Smooth muscle cell (in vitro differentiated cells): Measurements from ENCODE around the gene PSMD1. TPM values are rescaled to one million over a fixed set of nuclear protein-coding genes. Genes with fewer than 3 reads are reported as not detected.

Source experiments
- DNase-seq: peaks from one replicate; lab custom pipeline; 2025; ENCODE audit not compliant: unreplicated experiment; lab: John Stamatoyannopoulos, UW
- H2AFZ ChIP-seq: fragments of 200-600 bp; sonication (generic); 2 replicates; pipeline ENCODE4 v1.6.0; 2016; ENCODE audit warnings: antibody characterized with exemption, low read depth, mild to moderate bottlenecking
- H3F3A ChIP-seq: fragments of 200-600 bp; sonication (generic); 2 replicates; pipeline ENCODE4 v1.6.0; 2017; ENCODE audit warnings: antibody characterized with exemption, low read depth
- H3K27ac ChIP-seq: fragments of 200-600 bp; sonication (generic); 2 replicates; pipeline ENCODE4 v1.5.1; 2016; ENCODE audit warnings: low read depth, mild to moderate bottlenecking
- H3K27me3 ChIP-seq: fragments of 200-600 bp; sonication (generic); 2 replicates; pipeline ENCODE4 v1.6.1; 2016; ENCODE audit warnings: low read depth, mild to moderate bottlenecking
- H3K36me3 ChIP-seq: fragments of 200-600 bp; sonication (generic); 2 replicates; pipeline ENCODE4 v1.5.1; 2016; ENCODE audit warnings: low read depth
- H3K4me1 ChIP-seq: fragments of 200-600 bp; sonication (generic); 2 replicates; pipeline ENCODE4 v1.5.1; 2016; ENCODE audit warnings: low read depth
- H3K4me2 ChIP-seq: fragments of 200-600 bp; sonication (generic); 2 replicates; pipeline ENCODE4 v1.6.0; 2016; ENCODE audit warnings: mild to moderate bottlenecking
- H3K4me3 ChIP-seq: fragments of 200-600 bp; sonication (generic); 2 replicates; pipeline ENCODE4 v1.5.1; 2016; ENCODE audit warnings: mild to moderate bottlenecking
- H3K79me2 ChIP-seq: fragments of 200-600 bp; sonication (generic); 2 replicates; pipeline ENCODE4 v1.6.0; 2016; ENCODE audit warnings: low read depth, mild to moderate bottlenecking
- H3K9ac ChIP-seq: fragments of 200-600 bp; sonication (generic); 2 replicates; pipeline ENCODE4 v1.6.0; 2016; ENCODE audit warnings: low read depth
- H3K9me3 ChIP-seq: fragments of 200-600 bp; sonication (generic); replicated peaks from 2 replicates; pipeline ENCODE4 v1.5.1; 2016; ENCODE audit warnings: low read depth
- H4K20me1 ChIP-seq: fragments of 200-600 bp; sonication (generic); 2 replicates; pipeline ENCODE4 v1.6.0; 2016; ENCODE audit warnings: low read depth
- CTCF ChIP-seq: fragments of 200-600 bp; sonication (generic); IDR thresholded peaks from 2 replicates; pipeline ENCODE4 v1.5.1; 2017; ENCODE audit warnings: borderline replicate concordance, mild to moderate bottlenecking, antibody characterized with exemption; ENCODE audit not compliant: insufficient read depth, poor library complexity, severe bottlenecking
- WGBS: methylation state at CpG from one replicate; pipeline ENCODE4 v1.1.7; 2016; ENCODE audit warnings: low lambda C conversion rate; 5-methylcytosine and 5-hydroxymethylcytosine counted together
- polyA plus RNA-seq: library from polyadenylated mRNA; unstranded; fragments of >200 nt; fragmentation: Nextera tagmentation; extraction: Ambion mirVana; gene quantifications from 2 replicates; pipeline ENCODE4 v1.2.1, GENCODE V29; 2016
- total RNA-seq: library from RNA; depleted of rRNA; stranded (reverse); fragments of >200 nt; gene quantifications from 2 replicates; pipeline ENCODE4 v1.2.3, GENCODE V29; 2014

Gene PSMD1
- total and polyA plus RNA-seq, 2 experiments from 2014 or later = 95.7 to 99.7 TPM

GRCh38 chr2:231009236-231009919 lies 47.3 kb upstream of the PSMD1 start:
- Histone ChIP-seq H3K4me3 (no peak overlapping the region), H3K27ac (no peak overlapping the region), H3K9me3 (no peaks in the 10 kb centered on the region), H4K20me1 (no peaks in the 10 kb centered on the region), H3K36me3 (no peaks in the 10 kb centered on the region), H3K79me2 (no peaks in the 10 kb centered on the region), H2AFZ (no peak overlapping the region), H3F3A (no peaks in the 10 kb centered on the region), H3K4me2 (no peak overlapping the region), H3K9ac (no peak overlapping the region), H3K4me1 (peaks cover 4% of the 10 kb centered on the region), H3K27me3 (peaks cover 13% of the 10 kb centered on the region)
- no peak for DNase-seq
- WGBS = 75% methylated on average over 14 of the region's 14 CpGs
- TF ChIP-seq CTCF = no peak

GRCh38 chr2:231010201-231010730 lies 46.4 kb upstream of the PSMD1 start:
- 60% methylated on average over 2 of the region's 2 CpGs for WGBS
- H3K79me2 ChIP-seq = no peaks in the 10 kb centered on the region
- H3K36me3 ChIP-seq = no peaks in the 10 kb centered on the region
- H3F3A ChIP-seq = no peaks in the 10 kb centered on the region
- H3K9ac ChIP-seq = no peak overlapping the region
- H3K9me3 ChIP-seq = no peaks in the 10 kb centered on the region
- H3K4me2 ChIP-seq = no peak overlapping the region
- no peak for TF ChIP-seq CTCF
- H3K4me3 ChIP-seq = no peak overlapping the region
- no peak overlapping the region for H2AFZ ChIP-seq
- DNase-seq = no peak
- H4K20me1 ChIP-seq = no peaks in the 10 kb centered on the region
- H3K27me3 ChIP-seq = peaks cover 12% of the 10 kb centered on the region
- H3K4me1 ChIP-seq = peaks cover 4% of the 10 kb centered on the region
- no peak overlapping the region for H3K27ac ChIP-seq

GRCh38 chr2:231011526-231011925 lies 45.1 kb upstream of the PSMD1 start:
- 79% methylated on average over 2 of the region's 2 CpGs for WGBS
- H3K4me2 ChIP-seq = no peak overlapping the region
- H3K9me3 ChIP-seq = no peaks in the 10 kb centered on the region
- TF ChIP-seq CTCF = no peak
- H3K27me3 ChIP-seq = peaks cover 12% of the 10 kb centered on the region
- no peaks in the 10 kb centered on the region for H3F3A ChIP-seq
- H3K27ac ChIP-seq = no peak overlapping the region
- H3K9ac ChIP-seq = no peak overlapping the region
- H2AFZ ChIP-seq = no peak overlapping the region
- DNase-seq = no peak
- H3K4me1 ChIP-seq = peaks cover 4% of the 10 kb centered on the region
- no peaks in the 10 kb centered on the region for H4K20me1 ChIP-seq
- H3K4me3 ChIP-seq = no peak overlapping the region
- H3K79me2 ChIP-seq = no peaks in the 10 kb centered on the region
- no peaks in the 10 kb centered on the region for H3K36me3 ChIP-seq

- Histone ChIP-seq H3K4me1 (peaks cover 3% of the 10 kb centered on the region), H4K20me1 (no peaks in the 10 kb centered on the region), H3K36me3 (no peaks in the 10 kb centered on the region), H3K4me3 (no peak overlapping the region), H3K79me2 (no peaks in the 10 kb centered on the region), H3K4me2 (no peak overlapping the region), H3K27ac (no peak overlapping the region), H3K9ac (no peak overlapping the region), H3F3A (no peaks in the 10 kb centered on the region), H3K27me3 (peaks cover 12% of the 10 kb centered on the region), H3K9me3 (no peaks in the 10 kb centered on the region), H2AFZ (no peak overlapping the region)
- no peak for TF ChIP-seq CTCF
- 89% methylated on average over 3 of the region's 3 CpGs for WGBS
- no peak for DNase-seq
Observed at GRCh38 chr2:231012463-231012862, 44.2 kb upstream of the PSMD1 start.
